Stimulated activated memory B cell treated with anti-CD40 and anti-IgM and Interleukin-4, amounts not matched to agents 10 μg/mL and 1 μg/mL and 100 μg/mL, for 72 hours (primary cell): ENCODE data around the gene CDH4.

Source experiments
- ATAC-seq: fragments of 150-1000 bp; cut with Tn5 transposase; 2 replicates; pipeline ENCODE4 v1.10.0; 2021
- H3K27ac Mint-ChIP-seq: one replicate; pipeline ENCODE4 v1.8.0; 2022; ENCODE audit warnings: mild to moderate bottlenecking, mixed read lengths
- H3K27me3 Mint-ChIP-seq: one replicate; pipeline ENCODE4 v1.8.0; 2022; ENCODE audit warnings: mixed read lengths
- H3K36me3 Mint-ChIP-seq: one replicate; pipeline ENCODE4 v1.8.0; 2022; ENCODE audit warnings: mixed read lengths
- H3K4me1 Mint-ChIP-seq: one replicate; pipeline ENCODE4 v1.8.0; 2022; ENCODE audit warnings: mixed read lengths
- H3K4me3 Mint-ChIP-seq: one replicate; pipeline ENCODE4 v1.8.0; 2022; ENCODE audit warnings: mild to moderate bottlenecking, moderate library complexity, mixed read lengths
- H3K9me3 Mint-ChIP-seq: one replicate; pipeline ENCODE4 v1.8.0; 2022; ENCODE audit warnings: mixed read lengths

The CDH4 gene

DNA sequence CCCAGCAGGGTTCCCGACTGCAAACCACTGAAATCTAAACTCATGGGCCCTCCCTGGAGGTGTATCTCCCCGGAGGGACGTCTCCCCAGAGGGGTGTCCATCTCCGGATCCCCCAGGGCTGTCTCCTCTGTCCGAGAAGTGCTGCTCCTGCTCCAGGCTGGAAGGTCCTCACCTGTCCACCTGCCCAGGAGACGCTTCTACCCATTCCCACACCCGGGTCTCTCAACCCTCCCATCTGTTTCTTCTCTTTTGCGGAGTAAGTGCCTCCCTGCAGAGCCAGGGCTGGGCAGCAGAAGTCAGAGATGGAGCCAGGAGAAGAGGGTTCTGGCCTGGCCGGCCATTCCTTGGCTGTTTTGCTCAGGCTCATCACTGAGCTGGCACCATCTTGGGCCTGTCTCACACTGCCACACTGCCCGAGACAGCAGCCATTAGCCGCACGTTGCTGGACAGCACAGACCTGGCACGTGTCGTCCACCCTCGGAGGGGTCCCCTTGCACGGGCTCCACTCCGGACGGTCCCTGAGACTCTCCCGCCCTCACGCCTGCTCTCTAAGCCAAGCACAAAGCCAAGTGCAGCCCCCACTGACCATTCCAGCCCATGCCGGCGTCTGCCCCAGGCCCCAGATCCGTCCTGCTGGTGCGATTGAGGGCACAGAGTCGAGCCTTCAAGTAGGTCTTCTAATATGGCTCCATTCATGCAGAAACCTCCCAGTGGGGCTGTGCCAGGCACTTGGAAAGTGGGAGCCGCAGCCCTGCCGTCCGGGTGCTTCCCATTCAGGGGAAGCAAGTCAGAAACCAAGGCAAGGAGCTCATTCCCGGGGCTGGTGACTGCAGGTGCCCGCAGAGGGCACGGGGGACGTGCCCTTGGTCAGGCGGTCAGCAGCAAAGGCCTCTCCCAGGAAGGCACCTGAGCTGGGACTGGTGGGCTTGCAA, 445.9 kb downstream of the CDH4 start:
- Mint-ChIP-seq H3K9me3 (no peaks in the 10 kb centered on the region), H3K27ac (no peak overlapping the region), H3K4me1 (no peaks in the 10 kb centered on the region), H3K4me3 (no peak overlapping the region), H3K27me3 (peaks cover 9% of the 10 kb centered on the region), H3K36me3 (no peaks in the 10 kb centered on the region)
- ATAC-seq, result no peak

DNA sequence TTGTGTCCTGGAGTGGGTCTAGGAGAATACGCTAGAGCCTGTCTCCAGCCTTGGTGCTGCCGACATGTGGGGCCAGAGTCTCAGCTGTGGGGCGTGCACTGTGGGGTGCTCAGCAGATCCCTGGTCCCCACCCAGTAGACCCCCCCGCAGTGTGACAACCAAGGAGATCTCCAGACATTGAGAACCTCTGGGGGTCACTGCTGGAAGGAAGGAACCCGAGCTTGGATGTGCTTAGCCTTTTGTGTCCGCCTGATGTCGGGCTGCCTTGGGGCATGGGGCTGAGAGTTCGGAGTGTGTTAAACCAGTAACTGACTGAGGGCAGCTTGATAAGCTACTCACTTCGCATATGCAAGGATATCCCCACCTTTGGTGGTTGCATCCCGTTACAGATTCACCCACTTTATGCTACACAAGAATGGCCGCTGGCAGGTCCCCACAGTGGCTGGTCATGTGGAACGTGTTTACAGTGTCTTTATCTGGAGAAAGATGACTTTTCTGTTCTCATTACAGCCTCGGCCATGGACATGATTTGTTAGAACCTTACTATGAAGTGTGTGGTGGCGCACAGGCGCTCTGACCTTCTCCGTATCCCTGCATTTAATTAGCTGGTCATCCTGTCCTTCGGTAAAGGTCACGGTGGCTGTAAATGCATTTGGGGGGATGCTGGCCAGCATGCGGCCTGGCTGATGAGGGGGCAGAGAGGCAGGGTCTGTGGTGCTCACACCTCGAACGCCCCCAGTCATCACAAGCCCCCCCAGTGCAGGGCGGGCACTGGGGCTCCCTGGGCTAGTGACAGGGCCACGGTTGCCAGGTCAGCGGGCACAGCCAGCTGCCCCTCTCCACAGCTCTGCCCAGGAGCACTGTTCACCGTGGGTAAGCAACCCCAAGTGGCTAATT, 446.8 kb downstream of the CDH4 start:
- ATAC-seq, result no peak
- Mint-ChIP-seq H3K36me3 (no peaks in the 10 kb centered on the region), H3K27me3 (peaks cover 9% of the 10 kb centered on the region), H3K4me1 (no peaks in the 10 kb centered on the region), H3K27ac (no peak overlapping the region), H3K4me3 (no peak overlapping the region), H3K9me3 (no peaks in the 10 kb centered on the region)

DNA sequence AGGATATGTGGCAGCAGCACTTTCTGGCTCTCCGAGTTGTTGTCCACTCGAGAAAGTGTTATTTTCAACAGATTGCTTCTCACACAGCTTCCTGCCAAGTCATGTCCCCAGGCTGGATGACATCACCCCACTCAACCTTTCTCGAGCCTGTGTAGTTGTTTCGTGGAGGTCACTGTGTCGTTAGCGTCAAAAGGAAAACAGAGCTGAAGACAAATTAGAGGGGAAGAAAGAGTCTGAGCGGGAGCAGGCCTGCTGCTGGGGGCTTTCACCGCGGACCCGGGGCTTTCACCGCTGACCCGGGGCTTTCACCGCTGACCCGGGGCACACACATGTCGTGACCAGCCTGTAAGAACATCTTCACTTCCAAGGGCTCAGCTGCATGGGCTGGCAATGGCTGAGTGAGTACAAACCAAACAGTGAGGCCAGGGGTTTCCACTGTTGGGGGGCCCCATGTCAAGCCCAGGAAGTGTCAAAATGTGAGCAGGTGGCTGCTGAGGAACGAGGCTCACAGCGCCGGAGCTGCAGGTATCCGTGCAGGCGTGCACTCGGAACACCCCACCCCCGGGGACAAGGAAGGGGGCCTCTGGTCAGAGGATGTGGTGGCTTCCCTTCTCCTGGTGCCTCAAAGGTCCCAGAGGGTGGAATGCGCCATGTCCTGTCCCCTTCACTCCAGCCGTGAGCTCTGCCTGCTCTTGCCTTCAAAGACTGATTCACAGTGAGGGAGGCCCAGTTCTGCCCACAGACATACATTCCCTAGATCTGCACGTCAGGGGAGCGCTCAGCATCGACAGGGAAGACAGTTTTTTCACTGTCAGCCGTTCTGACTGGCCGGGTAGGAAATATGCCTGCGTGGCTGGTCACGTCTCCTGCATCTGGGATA, 447.7 kb downstream of the CDH4 start:
- ATAC-seq, result no peak
- Mint-ChIP-seq H3K27me3 (peaks cover 9% of the 10 kb centered on the region), H3K4me1 (no peaks in the 10 kb centered on the region), H3K27ac (no peak overlapping the region), H3K36me3 (no peaks in the 10 kb centered on the region), H3K9me3 (no peaks in the 10 kb centered on the region), H3K4me3 (no peak overlapping the region)

DNA sequence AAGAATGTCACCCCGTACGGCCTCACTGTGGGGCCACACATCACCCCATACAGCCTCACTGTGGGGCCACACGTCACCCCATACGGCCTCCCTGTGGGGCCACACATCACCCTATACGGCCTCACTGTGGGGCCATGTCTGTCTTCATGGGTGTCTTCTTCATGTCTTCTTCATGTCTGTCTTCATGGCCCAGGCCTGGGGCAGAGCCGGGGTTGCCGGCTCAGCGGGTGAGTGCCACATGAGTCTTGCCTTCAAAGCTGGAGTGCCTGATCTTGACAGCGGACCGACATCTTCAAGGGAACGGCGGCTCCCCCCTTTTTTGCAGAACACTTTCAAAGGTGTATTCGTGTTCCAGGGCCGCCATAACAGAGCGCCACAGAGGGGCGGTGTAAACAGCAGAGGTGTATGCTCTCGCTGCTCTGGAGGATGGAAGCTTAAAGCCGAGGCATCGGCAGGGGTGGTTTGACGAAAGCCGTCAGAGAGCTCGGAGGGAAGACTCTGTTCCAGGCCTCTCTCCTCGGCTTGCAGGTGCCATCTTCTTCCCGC, 448.6 kb downstream of the CDH4 start:
- H3K27ac Mint-ChIP-seq, result no peak overlapping the region

DNA sequence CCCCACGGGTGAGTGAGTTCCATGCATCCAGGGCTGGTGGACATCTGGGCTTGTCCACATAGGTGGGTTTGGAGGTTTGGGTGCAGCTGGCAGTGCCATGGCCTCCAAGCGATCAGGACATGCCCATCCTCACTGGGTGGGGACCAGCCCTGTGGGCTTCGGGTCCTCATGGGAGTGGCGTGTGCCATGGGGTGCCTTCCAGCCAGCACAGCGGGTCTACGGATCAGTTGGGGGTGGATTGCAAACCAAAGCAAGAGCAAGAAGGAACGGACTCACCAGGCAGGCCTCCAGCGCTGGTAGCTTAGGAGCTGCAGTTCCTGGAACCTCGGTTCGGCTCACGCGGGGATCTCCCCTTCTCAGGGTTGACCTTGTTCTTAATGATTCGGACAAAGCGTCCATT, 449.3 kb downstream of the CDH4 start:
- ATAC-seq, result no peak
- H3K27me3 Mint-ChIP-seq, result peaks cover under 1% of the 10 kb centered on the region
- no peak overlapping the region for H3K27ac Mint-ChIP-seq
- H3K36me3 Mint-ChIP-seq, result no peaks in the 10 kb centered on the region
- no peaks in the 10 kb centered on the region for H3K4me1 Mint-ChIP-seq
- no peaks in the 10 kb centered on the region for H3K9me3 Mint-ChIP-seq
- no peak overlapping the region for H3K4me3 Mint-ChIP-seq

More for the DNA sequence above, 448.6 kb downstream of the CDH4 start:
- Mint-ChIP-seq H3K4me3 (no peak overlapping the region), H3K36me3 (no peaks in the 10 kb centered on the region), H3K9me3 (no peaks in the 10 kb centered on the region), H3K4me1 (no peaks in the 10 kb centered on the region), H3K27me3 (peaks cover 8% of the 10 kb centered on the region)
- ATAC-seq, result no peak

DNA sequence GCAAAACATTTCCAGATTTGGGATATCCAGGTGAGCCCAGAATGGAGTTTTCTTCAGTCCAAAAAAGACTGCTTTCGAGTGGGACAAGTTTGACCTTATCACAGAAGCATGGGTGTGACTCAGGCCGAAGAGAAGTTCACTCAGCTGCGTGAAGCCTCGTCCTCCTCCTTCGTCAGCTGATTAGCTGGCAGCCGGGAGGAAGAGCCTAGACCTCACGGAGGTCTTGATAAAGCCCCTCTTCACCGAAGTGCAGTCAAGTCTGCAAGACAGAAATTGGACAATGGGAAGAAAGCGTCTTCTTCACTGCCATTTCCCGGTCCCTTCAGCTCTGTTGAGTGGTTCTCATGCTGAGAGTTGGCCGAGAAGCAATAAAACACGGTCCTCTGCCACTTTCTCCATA, 449.7 kb downstream of the CDH4 start:
- no peak for ATAC-seq
- Mint-ChIP-seq H3K36me3 (no peaks in the 10 kb centered on the region), H3K27ac (no peak overlapping the region), H3K4me1 (no peaks in the 10 kb centered on the region), H3K9me3 (no peaks in the 10 kb centered on the region), H3K4me3 (no peak overlapping the region), H3K27me3 (no peaks in the 10 kb centered on the region)

DNA sequence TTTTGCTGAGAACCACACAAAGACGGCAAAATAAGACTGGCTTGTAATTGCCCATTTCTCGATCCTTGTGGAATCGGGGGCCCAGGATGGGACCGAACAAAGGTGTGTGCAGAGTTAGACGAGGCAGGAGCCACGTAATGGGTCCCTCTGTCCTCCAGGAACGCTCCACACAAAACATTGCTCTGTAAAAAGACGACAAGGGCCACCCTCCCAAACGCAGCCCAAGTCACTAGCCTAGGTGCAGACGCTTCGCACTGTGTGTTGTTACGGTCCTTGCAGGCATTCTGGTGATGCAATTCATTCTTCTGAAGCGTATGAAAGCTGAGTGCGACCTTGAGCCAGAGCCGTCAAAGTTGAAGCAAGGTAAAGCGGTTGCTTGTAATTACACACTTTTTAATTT, 450.2 kb downstream of the CDH4 start:
- no peak for ATAC-seq

DNA sequence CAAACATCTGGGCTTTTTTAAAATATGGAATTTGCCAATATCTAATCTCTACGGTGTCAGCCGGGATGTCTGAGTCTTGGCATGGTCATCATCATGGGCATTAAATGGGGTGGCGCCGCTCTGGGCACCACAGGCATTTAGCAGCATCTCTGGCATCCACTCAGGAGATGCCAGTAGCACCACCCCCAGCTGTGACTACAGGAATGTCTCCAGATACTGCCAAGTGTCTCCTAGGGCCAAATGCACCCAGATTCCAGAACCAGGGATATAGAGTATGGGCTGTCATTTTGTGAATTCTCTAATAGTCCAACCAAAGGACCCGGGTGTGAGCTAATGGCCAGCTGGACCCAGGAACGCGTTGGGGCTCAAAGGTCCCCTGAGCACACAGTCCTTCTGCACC, 452.6 kb downstream of the CDH4 start:
- no peak overlapping the region for H3K4me3 Mint-ChIP-seq

More for the DNA sequence above, 450.2 kb downstream of the CDH4 start:
- no peaks in the 10 kb centered on the region for H3K36me3 Mint-ChIP-seq
- no peaks in the 10 kb centered on the region for H3K4me1 Mint-ChIP-seq
- H3K27me3 Mint-ChIP-seq, result no peaks in the 10 kb centered on the region
- H3K4me3 Mint-ChIP-seq, result no peak overlapping the region
- H3K27ac Mint-ChIP-seq, result no peak overlapping the region
- no peaks in the 10 kb centered on the region for H3K9me3 Mint-ChIP-seq

DNA sequence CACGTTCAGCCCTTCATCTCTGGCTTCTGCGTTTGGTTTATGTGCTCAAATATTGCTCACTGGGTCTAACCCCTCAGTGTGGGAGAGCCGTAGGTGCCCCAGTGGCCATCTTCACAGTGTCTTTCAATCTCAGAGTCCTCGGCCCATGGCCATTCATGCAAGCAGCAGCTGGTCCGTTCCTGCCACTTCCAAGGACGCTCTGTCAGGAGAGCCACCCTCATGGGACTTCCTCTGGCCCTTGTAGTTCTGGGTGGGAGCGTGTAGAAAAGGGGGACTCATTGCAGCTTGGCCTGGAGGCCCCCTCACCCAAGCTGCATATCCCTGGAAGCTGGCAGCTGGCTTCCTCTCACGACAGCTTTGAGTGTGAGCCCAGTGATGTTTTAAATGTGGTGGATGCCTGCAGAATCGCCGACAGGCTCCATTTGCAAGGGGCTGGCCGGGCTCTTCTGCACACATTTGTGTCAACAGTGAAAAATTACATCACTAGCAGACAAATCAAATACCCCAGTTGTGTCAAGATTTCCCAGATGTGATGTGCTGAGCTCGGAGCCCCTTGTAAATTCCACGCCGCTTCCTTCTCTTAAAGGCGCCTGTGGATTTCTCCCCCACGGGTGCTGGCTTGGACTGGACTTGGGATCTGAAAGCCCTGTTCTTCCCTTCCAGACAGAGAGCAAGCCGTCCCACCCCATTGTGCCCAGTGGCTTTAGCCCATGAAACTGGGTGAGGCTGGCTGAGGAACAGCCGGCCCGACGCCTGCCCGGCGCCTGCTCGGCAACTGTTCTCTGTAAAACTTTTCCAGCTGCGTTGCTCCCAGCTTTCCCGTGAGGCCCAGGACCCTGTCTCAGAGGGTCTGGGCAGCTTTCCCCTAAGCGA, 453.6 kb downstream of the CDH4 start:
- Mint-ChIP-seq H3K27me3 (no peaks in the 10 kb centered on the region), H3K4me3 (no peak overlapping the region), H3K27ac (no peak overlapping the region), H3K4me1 (no peaks in the 10 kb centered on the region), H3K9me3 (no peaks in the 10 kb centered on the region), H3K36me3 (no peaks in the 10 kb centered on the region)
- no peak for ATAC-seq

More for the DNA sequence above, 452.6 kb downstream of the CDH4 start:
- Mint-ChIP-seq H3K9me3 (no peaks in the 10 kb centered on the region), H3K27me3 (no peaks in the 10 kb centered on the region), H3K4me1 (no peaks in the 10 kb centered on the region), H3K27ac (no peak overlapping the region), H3K36me3 (no peaks in the 10 kb centered on the region)
- ATAC-seq, result no peak

DNA sequence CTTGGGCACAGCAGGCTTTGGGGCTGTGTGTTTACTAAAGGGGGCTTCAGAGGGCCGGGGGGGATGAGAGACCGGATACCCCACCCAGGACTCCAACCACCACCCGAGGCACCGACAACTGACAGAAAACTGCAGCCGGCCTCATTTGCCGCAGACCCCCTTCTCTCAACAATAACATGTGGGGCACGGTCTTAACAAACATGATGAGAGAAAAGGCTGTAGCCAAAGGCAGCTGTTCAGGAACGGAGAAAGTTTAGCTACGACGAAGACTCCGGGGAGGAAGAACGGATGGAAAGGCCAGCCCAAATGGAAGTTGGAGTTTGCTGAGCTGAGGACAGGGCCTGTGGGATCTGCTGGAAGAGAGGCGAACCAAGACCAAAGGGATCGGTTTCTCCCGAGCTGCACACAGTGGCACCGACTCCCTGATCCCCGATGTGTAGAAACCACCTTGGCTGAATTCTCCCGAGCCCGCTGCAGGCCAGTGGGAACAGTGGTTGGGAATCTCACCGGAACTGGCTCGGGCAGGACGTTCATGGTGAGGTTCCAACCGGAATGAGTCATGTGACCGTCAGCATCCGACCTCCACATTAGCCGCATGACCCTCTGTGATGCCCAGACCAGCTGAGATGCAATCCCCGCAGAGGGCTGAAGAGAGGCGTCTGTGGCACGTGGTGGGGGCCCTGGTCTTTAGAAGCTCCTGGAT, 454.3 kb downstream of the CDH4 start:
- Mint-ChIP-seq H3K9me3 (peaks cover 5% of the 10 kb centered on the region), H3K4me1 (no peaks in the 10 kb centered on the region), H3K4me3 (no peak overlapping the region), H3K36me3 (no peaks in the 10 kb centered on the region), H3K27me3 (no peaks in the 10 kb centered on the region), H3K27ac (no peak overlapping the region)
- no peak for ATAC-seq

DNA sequence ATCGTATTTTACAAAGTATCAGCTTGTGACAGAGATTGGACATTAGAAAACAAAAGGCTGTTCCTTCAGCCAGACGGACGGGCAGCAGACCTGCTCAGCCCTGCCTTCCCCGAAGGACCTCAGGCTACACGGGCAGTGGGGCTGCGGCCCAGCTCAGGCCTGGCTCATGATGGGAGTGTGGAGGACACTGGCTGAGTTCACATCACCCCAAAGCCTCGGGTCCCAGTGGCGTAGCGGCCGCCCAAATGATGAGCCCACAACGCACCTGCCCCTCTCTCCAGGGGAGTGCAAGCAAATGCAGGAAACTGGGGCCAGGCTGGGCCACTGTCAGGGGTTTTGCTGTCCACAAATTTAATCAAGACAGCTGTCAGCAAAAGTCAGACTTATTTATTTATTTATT, 456.8 kb downstream of the CDH4 start:
- Mint-ChIP-seq H3K4me1 (no peaks in the 10 kb centered on the region), H3K27me3 (no peaks in the 10 kb centered on the region), H3K9me3 (peaks cover 7% of the 10 kb centered on the region), H3K36me3 (no peaks in the 10 kb centered on the region), H3K27ac (no peak overlapping the region), H3K4me3 (no peak overlapping the region)
- no peak for ATAC-seq

DNA sequence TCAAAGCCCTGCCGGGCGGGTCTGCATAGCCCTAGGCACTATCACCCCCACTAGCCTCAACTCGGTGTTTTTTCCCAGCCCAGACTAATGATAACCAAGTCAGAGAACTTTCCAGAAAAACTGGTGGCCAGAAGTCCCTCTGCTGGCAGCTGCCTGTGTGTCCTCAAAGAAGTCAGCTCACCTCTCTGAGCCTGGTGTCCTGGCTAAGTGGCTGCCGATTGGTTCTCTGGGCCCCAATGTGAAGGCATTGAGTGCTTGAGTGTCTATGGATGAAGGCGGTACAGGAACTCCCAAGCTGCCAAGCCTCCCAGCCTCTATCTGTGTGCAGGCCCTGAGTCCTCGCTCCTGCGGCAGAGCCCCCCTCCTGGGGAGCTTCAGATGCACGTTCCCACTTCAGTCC, 458.0 kb downstream of the CDH4 start:
- no peak for ATAC-seq
- no peak overlapping the region for H3K27ac Mint-ChIP-seq
- H3K4me3 Mint-ChIP-seq, result no peak overlapping the region
- no peaks in the 10 kb centered on the region for H3K27me3 Mint-ChIP-seq
- no peaks in the 10 kb centered on the region for H3K36me3 Mint-ChIP-seq
- peaks cover 7% of the 10 kb centered on the region for H3K9me3 Mint-ChIP-seq
- H3K4me1 Mint-ChIP-seq, result no peaks in the 10 kb centered on the region

DNA sequence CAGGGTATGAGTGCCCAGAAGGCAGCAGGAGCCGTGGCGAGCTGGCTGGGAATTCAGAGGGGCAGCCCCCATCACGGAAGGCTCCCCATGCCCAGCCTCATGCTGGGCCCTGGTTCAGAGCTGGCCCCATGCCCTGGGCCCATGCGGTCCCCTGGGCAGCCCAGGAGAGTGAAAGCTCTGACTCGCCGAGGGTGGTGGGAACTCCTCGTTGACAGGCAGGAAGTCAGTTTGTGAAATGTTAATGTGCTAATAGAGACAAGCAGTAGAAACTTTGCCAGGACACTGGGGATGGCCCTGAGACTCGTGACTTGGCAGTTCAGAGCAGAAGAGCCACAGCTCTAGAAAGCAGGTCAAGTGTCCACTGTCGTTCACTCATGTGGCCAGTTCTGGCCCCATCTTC, 460.6 kb downstream of the CDH4 start:
- Mint-ChIP-seq H3K4me3 (no peak overlapping the region), H3K27me3 (no peaks in the 10 kb centered on the region), H3K27ac (no peak overlapping the region), H3K9me3 (peaks cover 7% of the 10 kb centered on the region), H3K4me1 (no peaks in the 10 kb centered on the region), H3K36me3 (no peaks in the 10 kb centered on the region)
- ATAC-seq, result no peak
